Dermis microvascular lymphatic vessel endothelial cell (primary cell): ENCODE measurements around the gene AGAP3. TPM values are rescaled to one million over a fixed set of nuclear protein-coding genes. Genes with fewer than 3 reads are reported as not detected.
"Not testable (repeated sequence)": the region's sequence is repeated elsewhere in the genome, so short reads cannot be mapped to it uniquely, and the experiment has no call there.

Experiments
- DNase-seq, 2 donors: peaks; one replicate each; pipeline versions ENCODE4 v3.0.0 to v3.0.0-alpha.2; 2010; ENCODE audit warnings: low read depth in 2 of 2
- total RNA-seq: library from RNA; depleted of rRNA; stranded (reverse); fragments of >200 nt; gene quantifications from 2 replicates; pipeline ENCODE4 v1.2.1, GENCODE V29; 2014

AGAP3 gene
- total RNA-seq, result 43.8 and 69.4 TPM in 2 replicates

DNA sequence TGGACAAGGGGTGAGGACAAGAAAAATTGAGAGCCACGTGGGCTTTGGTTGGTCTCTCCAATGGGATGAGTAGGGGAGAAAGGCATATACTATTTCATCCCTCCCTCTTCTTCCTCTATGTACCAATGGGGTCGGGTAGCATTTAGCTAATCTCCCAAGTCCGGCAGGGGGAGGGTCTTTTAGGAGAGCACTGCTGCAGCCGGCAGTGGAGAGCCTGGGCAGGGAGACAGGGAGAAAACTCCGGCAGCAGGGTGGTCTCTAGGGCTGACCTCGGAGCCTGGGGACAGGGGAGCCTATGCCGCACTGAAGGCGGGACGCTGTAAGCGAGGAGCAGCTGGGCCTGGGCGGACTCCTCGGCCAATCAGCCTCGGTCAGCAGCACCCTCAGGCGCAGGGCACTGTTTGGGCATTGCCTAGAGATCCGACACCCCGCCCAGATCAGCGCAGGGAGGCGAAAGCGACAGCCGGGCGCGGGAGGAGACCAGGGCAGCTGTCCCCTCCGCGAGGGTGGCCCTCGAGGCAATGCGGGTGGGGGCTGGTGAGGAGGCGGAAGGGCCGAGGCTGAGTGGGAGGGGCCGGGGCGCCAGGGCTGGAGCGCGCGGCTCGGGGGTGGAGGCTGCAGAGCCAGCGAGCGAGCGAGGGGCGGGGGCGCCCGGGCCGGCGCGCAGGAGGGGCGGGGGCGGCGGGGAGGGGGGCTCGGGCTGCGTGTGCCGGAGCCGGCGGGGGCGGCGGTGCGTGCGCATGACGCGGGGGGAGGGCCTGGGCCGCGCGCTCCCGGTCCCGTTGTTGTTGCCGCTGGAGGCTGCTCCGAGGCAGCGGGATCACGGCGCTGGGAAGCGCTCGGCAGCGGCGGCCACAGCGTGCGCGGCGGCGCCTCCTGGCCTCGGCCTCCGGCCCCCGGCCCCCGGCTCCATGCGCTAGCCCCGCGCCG lies at the start of gene AGAP3:
Gene AGAP3, plus strand, starts transcription at position 785 of the 930 bp plus-strand sequence. CDS start 267 bp downstream, outside the sequence.
- DNase-seq, result peak; percentile 42 to 88

DNA sequence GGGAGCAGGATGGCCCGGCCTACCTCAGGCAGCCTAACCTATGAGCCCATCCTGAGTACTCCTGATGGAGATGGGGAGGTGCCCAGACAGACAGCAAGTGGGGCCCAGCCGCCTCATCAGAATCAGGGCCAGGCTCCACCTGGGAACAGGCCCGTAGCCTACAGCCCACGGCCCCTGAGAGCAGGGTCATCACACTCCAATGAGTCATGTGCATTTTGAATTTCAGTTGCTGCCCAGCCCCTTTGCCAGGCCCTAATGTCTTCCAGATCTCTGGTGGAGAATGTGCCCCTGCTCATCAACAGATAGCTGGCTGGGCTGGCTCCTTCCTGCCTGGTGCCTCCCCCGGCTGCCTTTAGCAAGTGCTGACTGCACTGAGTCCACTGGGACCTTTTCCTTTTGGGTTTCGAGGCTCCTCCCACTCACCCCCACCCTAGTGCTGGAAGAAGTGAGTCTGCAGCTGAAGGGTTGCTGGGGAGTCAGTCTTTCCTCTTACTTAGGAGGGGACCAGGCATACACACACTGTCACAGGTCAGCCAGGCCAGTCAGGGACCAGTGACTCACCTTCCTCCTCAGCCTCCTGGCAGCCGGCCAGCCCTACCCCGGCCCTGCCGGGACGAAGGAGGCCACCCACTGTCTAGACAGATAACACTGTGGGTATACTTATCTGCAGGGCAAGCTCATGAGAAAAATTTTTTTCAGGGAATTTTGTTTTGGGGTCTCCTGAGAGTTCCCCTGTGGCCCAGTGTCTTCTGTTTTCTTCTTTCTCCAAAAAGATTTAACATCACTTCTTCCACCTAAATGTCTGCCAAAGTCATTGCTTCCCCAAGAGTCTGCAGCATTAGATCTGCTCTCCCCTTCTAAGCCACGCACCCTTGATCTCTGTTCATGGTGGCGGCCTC lies 47.1 kb upstream of the AGAP3 start:
- DNase-seq, result peak; percentile 63 to 98

GRCh38 chr7:151039850-151040548 lies 46.3 kb upstream of the AGAP3 start:
- DNase-seq, result peak in 1 of 2 donors; percentile 37

DNA sequence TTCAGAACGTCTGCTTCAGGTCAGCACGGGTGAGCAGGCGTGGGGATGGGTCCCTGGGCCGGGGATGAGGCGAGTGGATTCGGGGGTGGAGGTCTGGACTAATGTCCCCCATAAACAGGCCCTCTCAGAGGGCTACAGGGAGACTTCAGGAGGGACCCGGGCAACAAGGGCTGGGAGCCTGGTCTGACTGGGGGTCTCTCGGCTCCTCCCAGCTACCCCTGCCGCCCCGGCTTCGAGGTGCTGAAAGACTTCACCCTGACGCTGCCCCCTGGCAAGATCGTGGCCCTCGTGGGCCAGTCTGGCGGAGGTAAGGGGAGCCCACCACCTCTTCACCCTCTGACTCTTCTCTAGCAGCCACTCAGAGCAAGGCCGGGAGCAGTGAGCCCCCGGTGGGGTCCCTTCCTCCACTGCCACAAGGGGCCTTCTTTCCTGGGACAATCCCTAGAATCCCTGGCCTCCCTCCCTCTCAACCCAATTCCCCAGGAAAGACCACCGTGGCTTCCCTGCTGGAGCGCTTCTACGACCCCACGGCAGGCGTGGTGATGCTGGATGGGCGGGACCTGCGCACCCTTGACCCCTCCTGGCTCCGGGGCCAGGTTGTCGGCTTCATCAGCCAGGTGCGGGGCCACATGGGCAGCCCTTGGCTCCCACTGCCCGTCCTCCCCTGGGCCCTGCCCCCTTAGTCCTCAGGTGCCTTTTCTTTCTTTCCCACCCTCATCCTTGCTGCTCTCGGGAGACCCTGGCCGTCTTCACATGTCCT lies 45.5 kb upstream of the AGAP3 start:
- no peak for DNase-seq

DNA sequence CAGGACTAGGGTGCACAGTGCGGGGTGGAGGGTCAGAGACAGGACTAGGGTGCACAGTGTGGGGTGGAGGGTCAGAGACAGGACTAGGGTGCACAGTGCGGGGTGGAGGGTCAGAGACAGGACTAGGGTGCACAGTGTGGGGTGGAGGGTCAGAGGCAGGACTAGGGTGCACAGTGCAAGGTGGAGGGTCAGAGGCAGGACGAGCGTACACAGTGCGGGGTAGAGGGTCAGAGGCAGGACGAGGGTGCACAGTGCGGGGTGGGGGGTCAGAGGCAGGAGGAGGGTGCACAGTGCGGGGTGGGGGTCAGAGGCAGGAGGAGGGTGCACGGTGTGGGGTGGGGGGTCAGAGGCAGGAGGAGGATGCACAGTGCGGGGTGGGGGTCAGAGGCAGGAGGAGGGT lies 42.8 kb upstream of the AGAP3 start:
- not testable (repeated sequence) for DNase-seq

DNA sequence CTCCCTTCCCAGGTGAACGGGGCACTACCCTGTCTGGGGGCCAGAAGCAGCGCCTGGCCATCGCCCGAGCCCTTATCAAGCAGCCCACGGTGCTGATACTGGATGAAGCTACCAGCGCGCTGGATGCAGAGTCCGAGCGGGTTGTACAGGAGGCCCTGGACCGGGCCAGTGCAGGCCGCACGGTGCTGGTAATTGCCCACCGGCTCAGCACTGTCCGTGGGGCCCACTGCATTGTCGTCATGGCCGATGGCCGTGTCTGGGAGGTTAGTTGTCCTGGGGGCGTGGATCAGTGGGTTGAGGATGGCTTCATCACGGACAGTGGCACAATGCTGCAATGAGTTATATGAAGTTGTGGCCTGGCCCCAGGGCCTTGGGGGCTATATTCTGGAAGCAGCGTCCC lies 42.3 kb upstream of the AGAP3 start:
- no peak for DNase-seq

DNA sequence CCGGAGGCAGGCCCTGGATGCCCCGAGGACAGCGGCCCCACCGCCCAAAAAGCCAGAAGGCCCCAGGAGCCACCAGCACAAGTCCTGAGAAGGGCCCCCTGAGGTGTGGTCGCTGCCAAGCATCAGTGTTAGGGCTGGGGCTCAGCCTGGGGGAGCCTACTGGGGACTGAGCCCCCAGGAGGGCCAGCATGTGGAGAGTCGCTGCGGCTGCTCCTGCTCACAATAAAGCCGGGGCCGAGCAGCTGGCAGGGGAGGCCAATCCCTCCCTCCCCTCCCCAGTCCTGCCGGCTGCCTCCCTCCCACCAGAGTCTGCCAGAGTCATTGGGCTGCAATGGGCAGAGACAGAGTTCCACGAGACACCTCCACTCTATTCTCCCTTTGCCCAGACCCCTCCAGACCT lies 41.0 kb upstream of the AGAP3 start:
- DNase-seq, result no peak

GRCh38 chr7:151045967-151046366 lies 40.3 kb upstream of the AGAP3 start:
- no peak for DNase-seq

DNA sequence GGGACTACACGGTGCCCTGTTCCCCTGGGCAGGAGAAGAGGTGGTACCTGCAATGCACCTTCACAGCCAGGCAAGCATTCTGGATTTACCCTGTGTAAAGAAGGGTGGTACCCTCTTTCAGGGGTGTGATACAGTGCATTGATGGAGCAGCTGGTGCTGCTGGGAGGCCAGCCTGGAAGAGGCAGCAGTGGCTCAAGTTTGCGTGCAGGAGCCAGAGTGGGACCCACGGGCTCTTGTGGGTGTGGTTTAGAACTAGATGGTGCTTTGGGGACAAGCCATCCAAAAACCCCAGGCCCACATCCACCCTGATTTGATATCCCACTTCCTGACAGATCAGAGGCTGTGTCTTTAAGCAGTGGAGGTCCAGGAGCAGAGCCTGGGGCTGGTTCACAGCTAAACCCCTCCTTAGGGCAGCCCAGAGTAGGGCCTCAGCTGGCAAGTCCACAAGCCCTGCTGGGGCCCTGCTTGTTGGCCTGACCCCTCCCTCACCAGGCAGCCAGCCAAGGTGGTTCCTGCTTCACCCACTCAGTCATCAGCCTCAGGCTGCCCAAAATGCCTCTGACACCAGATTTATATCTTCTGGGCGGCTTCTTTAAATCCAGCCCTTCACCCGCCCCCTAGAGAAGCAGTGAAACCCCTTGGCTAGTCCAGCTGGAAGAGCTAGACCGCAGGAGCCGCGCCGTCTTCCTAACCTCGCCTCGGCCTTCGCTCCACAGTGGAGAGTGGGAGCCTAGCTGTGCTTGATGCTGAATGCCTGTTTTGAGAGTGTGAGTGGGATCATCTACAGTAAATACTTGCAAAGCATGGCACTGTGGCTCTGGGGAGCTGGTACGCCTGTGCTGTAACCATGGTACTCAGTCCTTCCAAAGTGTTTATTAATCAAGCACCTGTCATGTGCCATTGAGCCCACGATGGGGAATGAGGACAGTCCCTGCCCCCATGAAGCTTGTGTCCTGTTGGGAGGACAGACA lies 39.4 kb upstream of the AGAP3 start:
- peak in 1 of 2 donors; percentile 16 for DNase-seq

GRCh38 chr7:151047976-151048815 lies 38.1 kb upstream of the AGAP3 start, which contains the start of gene ASIC3:
Gene ASIC3, plus strand, starts transcription at chr7:151048531. Its CDS starts 355 bp downstream, at chr7:151048886.
- DNase-seq, result no peak

DNA sequence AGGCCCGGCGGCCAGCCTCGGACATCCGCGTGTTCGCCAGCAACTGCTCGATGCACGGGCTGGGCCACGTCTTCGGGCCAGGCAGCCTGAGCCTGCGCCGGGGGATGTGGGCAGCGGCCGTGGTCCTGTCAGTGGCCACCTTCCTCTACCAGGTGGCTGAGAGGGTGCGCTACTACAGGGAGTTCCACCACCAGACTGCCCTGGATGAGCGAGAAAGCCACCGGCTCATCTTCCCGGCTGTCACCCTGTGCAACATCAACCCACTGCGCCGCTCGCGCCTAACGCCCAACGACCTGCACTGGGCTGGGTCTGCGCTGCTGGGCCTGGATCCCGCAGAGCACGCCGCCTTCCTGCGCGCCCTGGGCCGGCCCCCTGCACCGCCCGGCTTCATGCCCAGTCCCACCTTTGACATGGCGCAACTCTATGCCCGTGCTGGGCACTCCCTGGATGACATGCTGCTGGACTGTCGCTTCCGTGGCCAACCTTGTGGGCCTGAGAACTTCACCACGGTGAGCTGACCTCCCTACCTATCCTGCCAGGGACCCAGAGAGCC lies 37.3 kb upstream of the AGAP3 start:
- no peak for DNase-seq

- peak in 1 of 2 donors; percentile 80 for DNase-seq
These were observed 35.2 kb upstream of the AGAP3 start for GRCh38 chr7:151051108-151051507.

GRCh38 chr7:151053096-151053495 lies 33.2 kb upstream of the AGAP3 start:
- DNase-seq, result no peak

DNA sequence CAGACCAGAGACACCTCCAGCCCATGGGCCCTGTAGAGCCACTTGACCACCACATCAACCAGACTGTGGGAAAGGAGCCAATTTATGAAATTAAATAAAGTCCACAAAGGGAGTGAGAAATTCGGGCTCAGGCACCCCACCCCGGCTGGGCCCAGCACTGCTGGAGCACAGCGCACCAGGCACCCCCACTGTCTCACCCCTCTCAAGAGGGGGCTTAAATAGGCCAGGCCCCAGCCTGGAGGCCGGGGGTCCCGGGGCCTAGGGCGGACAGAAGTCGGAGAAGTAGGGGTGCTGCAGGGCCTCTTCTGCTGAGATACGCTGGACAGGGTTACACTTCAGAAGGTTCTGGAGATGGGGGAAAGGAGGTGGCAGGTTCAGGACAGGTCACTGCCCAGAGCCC lies 32.5 kb upstream of the AGAP3 start:
- no peak for DNase-seq

DNA sequence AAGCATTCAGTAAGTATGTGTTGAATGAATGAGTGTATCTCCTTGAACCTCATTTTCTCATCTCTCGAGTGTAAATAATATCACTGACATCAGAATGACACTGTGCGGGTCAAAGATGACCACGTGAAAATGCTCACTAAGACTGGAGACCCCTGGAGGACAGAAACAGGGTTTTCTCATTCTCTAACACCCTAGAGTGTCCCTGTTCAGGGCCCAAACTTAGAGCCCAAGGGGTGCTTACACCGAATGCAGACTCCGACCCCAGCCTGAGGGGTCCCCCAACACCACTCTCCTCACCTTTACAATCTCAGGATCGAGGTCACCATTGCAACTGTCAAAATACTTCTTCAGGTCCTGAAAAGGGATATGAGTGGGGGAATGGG lies 30.0 kb upstream of the AGAP3 start:
- DNase-seq, result no peak

GRCh38 chr7:151056666-151057505 lies 29.4 kb upstream of the AGAP3 start:
- DNase-seq, result no peak

- DNase-seq, result no peak
These were observed 28.7 kb upstream of the AGAP3 start, which contains the start of gene CDK5 for GRCh38 chr7:151057506-151057988. Gene CDK5, minus strand, starts transcription at chr7:151057897. Its CDS starts 49 bp downstream, at chr7:151057848.
